ENCODE data around the gene PRR15. TPM values are rescaled to one million over a fixed set of nuclear protein-coding genes. Genes with fewer than 3 reads are reported as not detected.

Gene PRR15
- total and polyA plus RNA-seq, 9 donors: 2.0 to 19.8 (median 8.0) TPM

GRCh38 chr7:29607259-29607658, 43.6 kb downstream of the PRR15 start:
- TF ChIP-seq POLR2A (IDR thresholded peaks at IDR 0.05) (no peak), EP300 (IDR thresholded peaks at IDR 0.05) (no peak)
- TF ChIP-seq, protein P1, sequence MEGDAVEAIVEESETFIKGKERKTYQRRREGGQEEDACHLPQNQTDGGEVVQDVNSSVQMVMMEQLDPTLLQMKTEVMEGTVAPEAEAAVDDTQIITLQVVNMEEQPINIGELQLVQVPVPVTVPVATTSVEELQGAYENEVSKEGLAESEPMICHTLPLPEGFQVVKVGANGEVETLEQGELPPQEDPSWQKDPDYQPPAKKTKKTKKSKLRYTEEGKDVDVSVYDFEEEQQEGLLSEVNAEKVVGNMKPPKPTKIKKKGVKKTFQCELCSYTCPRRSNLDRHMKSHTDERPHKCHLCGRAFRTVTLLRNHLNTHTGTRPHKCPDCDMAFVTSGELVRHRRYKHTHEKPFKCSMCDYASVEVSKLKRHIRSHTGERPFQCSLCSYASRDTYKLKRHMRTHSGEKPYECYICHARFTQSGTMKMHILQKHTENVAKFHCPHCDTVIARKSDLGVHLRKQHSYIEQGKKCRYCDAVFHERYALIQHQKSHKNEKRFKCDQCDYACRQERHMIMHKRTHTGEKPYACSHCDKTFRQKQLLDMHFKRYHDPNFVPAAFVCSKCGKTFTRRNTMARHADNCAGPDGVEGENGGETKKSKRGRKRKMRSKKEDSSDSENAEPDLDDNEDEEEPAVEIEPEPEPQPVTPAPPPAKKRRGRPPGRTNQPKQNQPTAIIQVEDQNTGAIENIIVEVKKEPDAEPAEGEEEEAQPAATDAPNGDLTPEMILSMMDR (IDR thresholded peaks at IDR 0.05): no peak
- H3K4me1 ChIP-seq (ENCODE audit: insufficient read depth): peaks cover 6% of the 10 kb centered on the region
- intact Hi-C loops (cut with DNase I): no loop called here
- H3K9me3 ChIP-seq: no peaks in the 10 kb centered on the region
- no peak overlapping the region for H3K27ac ChIP-seq
- H3K4me3 ChIP-seq: no peak overlapping the region
- DNase-seq: no peak
- no peaks in the 10 kb centered on the region for H3K36me3 ChIP-seq
- H3K27me3 ChIP-seq: no peaks in the 10 kb centered on the region
- 94 to 97% (median 94%) methylated on average over 4 of the region's 4 CpGs for WGBS, 3 donors

GRCh38 chr7:29607889-29608288, 44.3 kb downstream of the PRR15 start:
- Histone ChIP-seq H3K4me3 (no peak overlapping the region), H3K36me3 (no peaks in the 10 kb centered on the region), H3K27ac (no peak overlapping the region), H3K4me1 (ENCODE audit: insufficient read depth) (peaks cover 6% of the 10 kb centered on the region), H3K27me3 (no peaks in the 10 kb centered on the region), H3K9me3 (no peaks in the 10 kb centered on the region)
- WGBS, 3 donors: 69 to 82% (median 79%) methylated on average over 4 of the region's 4 CpGs
- intact Hi-C loops (cut with DNase I): no loop called here
- TF ChIP-seq, protein P1 (IDR thresholded peaks at IDR 0.05): no peak
- TF ChIP-seq EP300 (IDR thresholded peaks at IDR 0.05): no peak
- TF ChIP-seq POLR2A (IDR thresholded peaks at IDR 0.05): no peak
- DNase-seq: no peak

GRCh38 chr7:29609162-29610037, 45.8 kb downstream of the PRR15 start:
- intact Hi-C loops (cut with DNase I): no loop called here
- 74 to 81% (median 76%) methylated on average over 15 of the region's 15 CpGs for WGBS, 3 donors
- no peak overlapping the region for H3K4me3 ChIP-seq
- H3K9me3 ChIP-seq: no peaks in the 10 kb centered on the region
- no peak overlapping the region for H3K27ac ChIP-seq
- H3K27me3 ChIP-seq: no peaks in the 10 kb centered on the region
- H3K4me1 ChIP-seq (ENCODE audit: insufficient read depth): peaks cover 6% of the 10 kb centered on the region
- no peaks in the 10 kb centered on the region for H3K36me3 ChIP-seq
- no peak for DNase-seq
- TF ChIP-seq EP300 (IDR thresholded peaks at IDR 0.05) (no peak), POLR2A (IDR thresholded peaks at IDR 0.05) (no peak)
- TF ChIP-seq, protein P1 (IDR thresholded peaks at IDR 0.05): no peak

DNA sequence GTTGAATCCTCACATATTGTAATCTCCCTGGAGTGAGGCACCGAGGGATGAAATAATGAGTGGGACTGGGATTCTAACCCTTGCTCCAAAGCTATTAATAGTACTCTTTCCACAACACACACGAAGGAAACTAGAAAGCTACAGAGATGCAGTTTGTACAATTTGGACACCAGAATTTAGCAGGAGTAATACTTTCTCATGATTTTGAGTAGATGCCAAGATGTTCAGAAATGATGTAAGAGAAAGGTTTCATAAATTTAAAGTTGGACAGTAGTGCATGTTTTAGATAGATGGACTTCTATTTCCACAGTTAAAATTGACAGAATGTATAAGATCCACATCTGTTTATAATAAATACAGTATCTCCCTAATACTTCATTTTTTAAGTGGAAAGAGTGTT, 46.5 kb downstream of the PRR15 start:
- intact Hi-C loops (cut with DNase I): no loop called here
- no peak for DNase-seq
- WGBS, 3 donors: 23 to 31% (median 26%) methylated on average over 2 of the region's 2 CpGs
- Histone ChIP-seq H3K27ac (no peak overlapping the region), H3K4me3 (no peak overlapping the region), H3K36me3 (no peaks in the 10 kb centered on the region), H3K27me3 (no peaks in the 10 kb centered on the region), H3K9me3 (no peaks in the 10 kb centered on the region), H3K4me1 (ENCODE audit: insufficient read depth) (peaks cover 6% of the 10 kb centered on the region)
- TF ChIP-seq, protein P1 (IDR thresholded peaks at IDR 0.05): no peak
- TF ChIP-seq POLR2A (IDR thresholded peaks at IDR 0.05) (no peak), EP300 (IDR thresholded peaks at IDR 0.05) (no peak)
